A549 (cell line): Measurements from ENCODE around the gene LPCAT1.

Experiments used
- CBX8 ChIP-seq: fragments of 200-600 bp; sonication (generic); IDR thresholded peaks from 2 replicates; pipeline ENCODE4 v1.6.1; 2016
- CHD2 ChIP-seq: fragments of 150-350 bp; IDR thresholded peaks from 2 replicates; pipeline ENCODE4 v1.6.1; 2014; ENCODE audit warnings: low read length; ENCODE audit not compliant: partially characterized antibody
- CHD4 ChIP-seq: fragments of 200-600 bp; sonication (generic); IDR thresholded peaks from 2 replicates; pipeline ENCODE4 v1.6.1; 2016; ENCODE audit warnings: antibody characterized with exemption, mild to moderate bottlenecking, borderline replicate concordance
- EP300 ChIP-seq, 2 experiments: fragments of >200 bp; sonication (Bioruptor Twin); formaldehyde crosslinking; IDR thresholded peaks; 2 replicates in 1 of 2; 3 replicates in 1 of 2; pipeline ENCODE4 v1.6.1; 2016 to 2017
- HMGXB4 ChIP-seq: fragments of 250-450 bp; sonication (Bioruptor Pico); IDR thresholded peaks from 2 replicates; pipeline ENCODE4 v1.5.0; 2021; ENCODE audit warnings: mild to moderate bottlenecking, moderate library complexity, borderline replicate concordance
- JUNB ChIP-seq: fragments of >200 bp; sonication (Bioruptor Twin); formaldehyde crosslinking; IDR thresholded peaks from 2 replicates; pipeline ENCODE4 v1.6.1; 2016
- KDM5A ChIP-seq: fragments of 200-600 bp; sonication (generic); IDR thresholded peaks from 2 replicates; pipeline ENCODE4 v1.6.1; 2016; ENCODE audit warnings: antibody characterized with exemption, mild to moderate bottlenecking
- MAFK ChIP-seq: fragments of 450-650 bp; IDR thresholded peaks from 2 replicates; pipeline ENCODE4 v1.6.1; 2014; ENCODE audit not compliant: partially characterized antibody
- POLR2A ChIP-seq: IDR thresholded peaks from 2 replicates; pipeline ENCODE4 v1.6.1; 2012; ENCODE audit warnings: mild to moderate bottlenecking, low read length
- RCOR1 ChIP-seq: fragments of 150-350 bp; IDR thresholded peaks from 2 replicates; pipeline ENCODE4 v1.6.1; 2014; ENCODE audit warnings: antibody characterized with exemption, low read length, low read depth
- TF ChIP-seq, protein P1 (sequence below): fragments of >200 bp; sonication (Bioruptor Twin); formaldehyde crosslinking; IDR thresholded peaks from 3 replicates; pipeline ENCODE4 v1.5.1; 2016

- TF ChIP-seq JUNB (no peak), MAFK (no peak), KDM5A (no peak), CHD2 (no peak), POLR2A (no peak), EP300 (IDR thresholded peaks at IDR 0.05) (no peak), HMGXB4 (CRISPR knock-in tag) (no peak), CHD4 (no peak), CBX8 (no peak), RCOR1 (no peak)
- TF ChIP-seq, protein P1, sequence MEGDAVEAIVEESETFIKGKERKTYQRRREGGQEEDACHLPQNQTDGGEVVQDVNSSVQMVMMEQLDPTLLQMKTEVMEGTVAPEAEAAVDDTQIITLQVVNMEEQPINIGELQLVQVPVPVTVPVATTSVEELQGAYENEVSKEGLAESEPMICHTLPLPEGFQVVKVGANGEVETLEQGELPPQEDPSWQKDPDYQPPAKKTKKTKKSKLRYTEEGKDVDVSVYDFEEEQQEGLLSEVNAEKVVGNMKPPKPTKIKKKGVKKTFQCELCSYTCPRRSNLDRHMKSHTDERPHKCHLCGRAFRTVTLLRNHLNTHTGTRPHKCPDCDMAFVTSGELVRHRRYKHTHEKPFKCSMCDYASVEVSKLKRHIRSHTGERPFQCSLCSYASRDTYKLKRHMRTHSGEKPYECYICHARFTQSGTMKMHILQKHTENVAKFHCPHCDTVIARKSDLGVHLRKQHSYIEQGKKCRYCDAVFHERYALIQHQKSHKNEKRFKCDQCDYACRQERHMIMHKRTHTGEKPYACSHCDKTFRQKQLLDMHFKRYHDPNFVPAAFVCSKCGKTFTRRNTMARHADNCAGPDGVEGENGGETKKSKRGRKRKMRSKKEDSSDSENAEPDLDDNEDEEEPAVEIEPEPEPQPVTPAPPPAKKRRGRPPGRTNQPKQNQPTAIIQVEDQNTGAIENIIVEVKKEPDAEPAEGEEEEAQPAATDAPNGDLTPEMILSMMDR, result no peak
Observed at GRCh38 chr5:1499851-1500250, 23.9 kb downstream of the LPCAT1 start.
